Spleen (tissue), 7 donors: Measurements from ENCODE around the gene CCNL2.

Source experiments
- POLR2A ChIP-seq, 3 donors: fragments of 450-650 bp; IDR thresholded peaks; one replicate each; pipeline ENCODE4 v1.5.1; 2017; ENCODE audit warnings: antibody characterized with exemption in 3 of 3, mild to moderate bottlenecking in 1 of 3
- POLR2AphosphoS5 ChIP-seq, 3 donors: sonication (generic); formaldehyde crosslinking; IDR thresholded peaks; one replicate each; pipeline ENCODE4 v1.5.1; 2017; ENCODE audit warnings: antibody characterized with exemption in 3 of 3
- TF ChIP-seq, protein P1 (sequence below), 11 experiments: fragments of 200-600 bp in 7 of 11; fragments of 450-650 bp in 4 of 11; sonication (generic) in 4 of 11; IDR thresholded peaks in 8 of 11; conservative IDR thresholded peaks in 3 of 11; 1 replicate in 7 of 11; 2 replicates in 4 of 11; pipeline versions ENCODE4 v1.4.0 to v1.8.0; 2016 to 2021; ENCODE audit warnings: antibody characterized with exemption in 11 of 11, inconsistent platforms in 4 of 11, mild to moderate bottlenecking in 1 of 11
- donor health status: DM: no; HTN: no; CAD: no; lungs with moderate emphysema.
- donor health status: DM: no; HTN: no; CAD: no.
- donor health status: DM: no; HTN: no; CAD: no.

DNA sequence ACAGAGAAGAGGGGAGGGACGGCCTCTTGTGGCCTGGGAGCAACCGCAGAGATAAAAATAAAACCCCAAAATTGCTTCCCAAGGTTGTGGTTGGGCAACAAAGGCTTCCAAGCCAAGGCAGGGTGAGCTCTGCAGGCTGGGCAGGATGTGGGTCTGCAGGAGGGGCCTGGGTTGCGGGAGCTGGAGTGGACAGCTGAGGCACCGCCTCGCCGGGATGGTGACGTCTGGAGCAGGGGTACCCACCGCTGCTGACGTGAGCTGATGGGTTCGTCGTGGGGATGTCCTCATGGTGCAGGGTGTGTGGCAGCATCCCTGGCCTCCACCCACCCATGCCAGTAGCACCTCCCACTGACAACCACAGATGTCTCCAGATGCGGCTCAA is 27.8 kb downstream of the CCNL2 start:
- TF ChIP-seq POLR2A (IDR thresholded peaks at IDR 0.05) (no peak), POLR2AphosphoS5 (IDR thresholded peaks at IDR 0.05) (peak; percentile 0 to 25 (median 2))
- TF ChIP-seq, protein P1, sequence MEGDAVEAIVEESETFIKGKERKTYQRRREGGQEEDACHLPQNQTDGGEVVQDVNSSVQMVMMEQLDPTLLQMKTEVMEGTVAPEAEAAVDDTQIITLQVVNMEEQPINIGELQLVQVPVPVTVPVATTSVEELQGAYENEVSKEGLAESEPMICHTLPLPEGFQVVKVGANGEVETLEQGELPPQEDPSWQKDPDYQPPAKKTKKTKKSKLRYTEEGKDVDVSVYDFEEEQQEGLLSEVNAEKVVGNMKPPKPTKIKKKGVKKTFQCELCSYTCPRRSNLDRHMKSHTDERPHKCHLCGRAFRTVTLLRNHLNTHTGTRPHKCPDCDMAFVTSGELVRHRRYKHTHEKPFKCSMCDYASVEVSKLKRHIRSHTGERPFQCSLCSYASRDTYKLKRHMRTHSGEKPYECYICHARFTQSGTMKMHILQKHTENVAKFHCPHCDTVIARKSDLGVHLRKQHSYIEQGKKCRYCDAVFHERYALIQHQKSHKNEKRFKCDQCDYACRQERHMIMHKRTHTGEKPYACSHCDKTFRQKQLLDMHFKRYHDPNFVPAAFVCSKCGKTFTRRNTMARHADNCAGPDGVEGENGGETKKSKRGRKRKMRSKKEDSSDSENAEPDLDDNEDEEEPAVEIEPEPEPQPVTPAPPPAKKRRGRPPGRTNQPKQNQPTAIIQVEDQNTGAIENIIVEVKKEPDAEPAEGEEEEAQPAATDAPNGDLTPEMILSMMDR (IDR thresholded peaks at IDR 0.05 in 8 of 11, conservative IDR thresholded peaks at IDR 0.05 in 3 of 11), result no peak
